ENCODE results near the gene MYO3B.

DNA sequence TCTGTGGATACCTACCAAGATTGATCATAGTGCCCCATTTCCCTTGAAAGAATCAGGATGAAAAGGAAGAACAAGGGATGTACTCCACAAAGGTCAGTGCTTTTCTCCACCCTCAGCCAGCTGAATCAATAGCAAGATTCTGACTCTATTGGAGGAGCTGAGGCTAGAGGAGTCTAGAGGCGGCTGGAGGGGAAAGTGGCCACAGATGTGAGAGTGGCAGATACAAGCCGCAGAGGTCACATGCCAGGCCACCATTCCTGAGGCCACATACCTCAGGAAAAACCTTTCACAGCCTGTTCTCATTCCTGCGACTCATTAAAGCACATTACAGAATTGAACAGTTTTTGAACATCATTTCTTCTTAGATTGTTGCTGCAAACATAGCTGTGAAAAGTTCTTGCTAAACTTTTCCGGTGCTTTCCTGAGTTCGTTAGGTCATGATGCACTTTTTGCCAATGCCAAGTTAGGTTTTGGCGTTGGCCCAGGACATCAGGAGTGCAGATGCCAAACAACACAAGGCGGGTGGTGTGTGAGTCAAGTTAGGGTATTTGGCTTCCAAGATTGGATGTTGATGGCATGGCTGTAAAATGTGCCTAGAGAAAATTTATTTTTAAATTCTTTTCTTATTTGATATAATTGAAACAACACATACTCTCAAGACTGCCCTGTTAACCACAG, 376.5 kb downstream of the MYO3B start:
- TF ChIP-seq GATA3 (IDR thresholded peaks at IDR 0.05; ENCODE audit: low read depth, low read length) (no peak), GATA2 (IDR thresholded peaks at IDR 0.05; ENCODE audit: low read depth, low read length) (no peak)
